ENCODE data around the gene ALDH1B1. TPM values are rescaled to one million over a fixed set of nuclear protein-coding genes. Genes with fewer than 3 reads are reported as not detected.
A peak's percentile ranks its signal among the peaks of the same experiment; 100 is the strongest.

Gene ALDH1B1
- total and polyA plus RNA-seq, 2 of the 13 experiments (the other 11 are each of a cell fraction or from before 2014, with no cell fraction given), result 45.1 to 125 TPM

DNA sequence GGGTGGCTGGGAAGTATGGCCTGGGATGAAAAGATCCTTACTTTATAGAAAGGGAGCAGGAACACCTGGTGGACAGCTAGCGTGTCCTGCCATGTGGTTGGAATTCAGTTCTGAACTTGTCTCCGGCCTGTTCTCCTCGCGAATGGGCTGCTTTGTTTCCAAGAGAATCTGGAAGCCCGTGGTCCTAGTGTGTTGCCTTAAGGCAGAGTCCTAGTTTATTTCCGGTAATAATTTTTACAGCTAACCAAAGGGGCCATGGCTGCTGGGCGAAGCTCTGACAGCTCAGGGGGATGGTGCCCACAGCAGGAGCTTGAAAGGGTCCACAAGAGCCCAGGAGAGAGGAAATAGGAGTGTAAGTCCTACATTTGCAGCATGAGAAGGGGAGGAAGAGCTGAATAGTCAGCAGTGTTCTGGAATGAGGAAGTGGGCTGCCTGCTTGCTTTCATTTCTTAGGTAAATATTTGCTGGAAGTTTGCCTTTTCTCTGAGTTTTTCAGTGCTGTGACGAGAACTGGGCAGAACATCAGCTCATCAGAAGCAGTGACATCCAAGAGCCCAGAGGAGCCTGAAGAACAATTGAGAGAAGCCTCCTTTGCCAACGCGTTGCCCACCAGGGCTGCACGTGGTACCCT is 44.8 kb downstream of the ALDH1B1 start (continued):
- peak; percentile 92; the same call in 1 of the 2 replicates for TF ChIP-seq ZNF292 (CRISPR knock-in tag; IDR thresholded peaks at IDR 0.05; ENCODE audit: borderline replicate concordance, low read depth)
- 0 out of 2 replicates have a peak, but pooled peaks have one; percentile 14 for TF ChIP-seq ZNF205 (CRISPR knock-in tag; IDR thresholded peaks at IDR 0.05)
- TF ChIP-seq SMC3 (IDR thresholded peaks at IDR 0.05; ENCODE audit: low read length), result no peak; the same call in 1 of the 2 replicates
- TF ChIP-seq, protein P1, sequence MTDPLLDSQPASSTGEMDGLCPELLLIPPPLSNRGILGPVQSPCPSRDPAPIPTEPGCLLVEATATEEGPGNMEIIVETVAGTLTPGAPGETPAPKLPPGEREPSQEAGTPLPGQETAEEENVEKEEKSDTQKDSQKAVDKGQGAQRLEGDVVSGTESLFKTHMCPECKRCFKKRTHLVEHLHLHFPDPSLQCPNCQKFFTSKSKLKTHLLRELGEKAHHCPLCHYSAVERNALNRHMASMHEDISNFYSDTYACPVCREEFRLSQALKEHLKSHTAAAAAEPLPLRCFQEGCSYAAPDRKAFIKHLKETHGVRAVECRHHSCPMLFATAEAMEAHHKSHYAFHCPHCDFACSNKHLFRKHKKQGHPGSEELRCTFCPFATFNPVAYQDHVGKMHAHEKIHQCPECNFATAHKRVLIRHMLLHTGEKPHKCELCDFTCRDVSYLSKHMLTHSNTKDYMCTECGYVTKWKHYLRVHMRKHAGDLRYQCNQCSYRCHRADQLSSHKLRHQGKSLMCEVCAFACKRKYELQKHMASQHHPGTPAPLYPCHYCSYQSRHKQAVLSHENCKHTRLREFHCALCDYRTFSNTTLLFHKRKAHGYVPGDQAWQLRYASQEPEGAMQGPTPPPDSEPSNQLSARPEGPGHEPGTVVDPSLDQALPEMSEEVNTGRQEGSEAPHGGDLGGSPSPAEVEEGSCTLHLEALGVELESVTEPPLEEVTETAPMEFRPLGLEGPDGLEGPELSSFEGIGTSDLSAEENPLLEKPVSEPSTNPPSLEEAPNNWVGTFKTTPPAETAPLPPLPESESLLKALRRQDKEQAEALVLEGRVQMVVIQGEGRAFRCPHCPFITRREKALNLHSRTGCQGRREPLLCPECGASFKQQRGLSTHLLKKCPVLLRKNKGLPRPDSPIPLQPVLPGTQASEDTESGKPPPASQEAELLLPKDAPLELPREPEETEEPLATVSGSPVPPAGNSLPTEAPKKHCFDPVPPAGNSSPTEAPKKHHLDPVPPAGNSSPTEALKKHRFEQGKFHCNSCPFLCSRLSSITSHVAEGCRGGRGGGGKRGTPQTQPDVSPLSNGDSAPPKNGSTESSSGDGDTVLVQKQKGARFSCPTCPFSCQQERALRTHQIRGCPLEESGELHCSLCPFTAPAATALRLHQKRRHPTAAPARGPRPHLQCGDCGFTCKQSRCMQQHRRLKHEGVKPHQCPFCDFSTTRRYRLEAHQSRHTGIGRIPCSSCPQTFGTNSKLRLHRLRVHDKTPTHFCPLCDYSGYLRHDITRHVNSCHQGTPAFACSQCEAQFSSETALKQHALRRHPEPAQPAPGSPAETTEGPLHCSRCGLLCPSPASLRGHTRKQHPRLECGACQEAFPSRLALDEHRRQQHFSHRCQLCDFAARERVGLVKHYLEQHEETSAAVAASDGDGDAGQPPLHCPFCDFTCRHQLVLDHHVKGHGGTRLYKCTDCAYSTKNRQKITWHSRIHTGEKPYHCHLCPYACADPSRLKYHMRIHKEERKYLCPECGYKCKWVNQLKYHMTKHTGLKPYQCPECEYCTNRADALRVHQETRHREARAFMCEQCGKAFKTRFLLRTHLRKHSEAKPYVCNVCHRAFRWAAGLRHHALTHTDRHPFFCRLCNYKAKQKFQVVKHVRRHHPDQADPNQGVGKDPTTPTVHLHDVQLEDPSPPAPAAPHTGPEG (CRISPR knock-in tag; IDR thresholded peaks at IDR 0.05), result no peak
- TF ChIP-seq HIVEP1 (CRISPR knock-in tag; IDR thresholded peaks at IDR 0.05), result no peak
- TF ChIP-seq SPEN (CRISPR knock-in tag; IDR thresholded peaks at IDR 0.05; ENCODE audit: low read depth), result 0 out of 2 replicates have a peak, but pooled peaks have one; percentile 16
- TF ChIP-seq NR2F2 (IDR thresholded peaks at IDR 0.05; ENCODE audit: borderline replicate concordance, low read depth), result no peak
- no peak for TF ChIP-seq HDAC6 (IDR thresholded peaks at IDR 0.05; ENCODE audit: low read depth, low read length)
- peak; percentile 28; the same call in 1 of the 2 replicates for TF ChIP-seq ZNF350 (CRISPR knock-in tag; IDR thresholded peaks at IDR 0.05; ENCODE audit: borderline replicate concordance, low read depth)
- TF ChIP-seq NCOA2 (CRISPR knock-in tag; IDR thresholded peaks at IDR 0.05), result peak; percentile 65
- TF ChIP-seq ZNF501 (CRISPR knock-in tag; IDR thresholded peaks at IDR 0.05), result peak; percentile 86; the same call in 1 of the 2 replicates
- no peak for TF ChIP-seq TBX3 (IDR thresholded peaks at IDR 0.05; ENCODE audit: borderline replicate concordance)
- TF ChIP-seq NFE2L1 (CRISPR knock-in tag; IDR thresholded peaks at IDR 0.05; ENCODE audit: borderline replicate concordance), result no peak
- TF ChIP-seq ZNF558 (CRISPR knock-in tag; IDR thresholded peaks at IDR 0.05; ENCODE audit: borderline replicate concordance), result no peak
- TF ChIP-seq, protein P2, sequence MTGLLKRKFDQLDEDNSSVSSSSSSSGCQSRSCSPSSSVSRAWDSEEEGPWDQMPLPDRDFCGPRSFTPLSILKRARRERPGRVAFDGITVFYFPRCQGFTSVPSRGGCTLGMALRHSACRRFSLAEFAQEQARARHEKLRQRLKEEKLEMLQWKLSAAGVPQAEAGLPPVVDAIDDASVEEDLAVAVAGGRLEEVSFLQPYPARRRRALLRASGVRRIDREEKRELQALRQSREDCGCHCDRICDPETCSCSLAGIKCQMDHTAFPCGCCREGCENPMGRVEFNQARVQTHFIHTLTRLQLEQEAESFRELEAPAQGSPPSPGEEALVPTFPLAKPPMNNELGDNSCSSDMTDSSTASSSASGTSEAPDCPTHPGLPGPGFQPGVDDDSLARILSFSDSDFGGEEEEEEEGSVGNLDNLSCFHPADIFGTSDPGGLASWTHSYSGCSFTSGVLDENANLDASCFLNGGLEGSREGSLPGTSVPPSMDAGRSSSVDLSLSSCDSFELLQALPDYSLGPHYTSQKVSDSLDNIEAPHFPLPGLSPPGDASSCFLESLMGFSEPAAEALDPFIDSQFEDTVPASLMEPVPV (CRISPR knock-in tag; IDR thresholded peaks at IDR 0.05), result no peak
- no peak for TF ChIP-seq TBL1XR1 (IDR thresholded peaks at IDR 0.05; ENCODE audit: borderline replicate concordance, low read length, partially characterized antibody)
- TF ChIP-seq FOXP1 (IDR thresholded peaks at IDR 0.05), result no peak
- no peak for TF ChIP-seq FOXP1 (CRISPR knock-in tag; IDR thresholded peaks at IDR 0.05)
- TF ChIP-seq POGZ (CRISPR knock-in tag; IDR thresholded peaks at IDR 0.05), result 0 out of 2 replicates have a peak, but pooled peaks have one; percentile 51
- no peak for TF ChIP-seq KLF9 (CRISPR knock-in tag; IDR thresholded peaks at IDR 0.05; ENCODE audit: low read depth)
- TF ChIP-seq, protein P3, sequence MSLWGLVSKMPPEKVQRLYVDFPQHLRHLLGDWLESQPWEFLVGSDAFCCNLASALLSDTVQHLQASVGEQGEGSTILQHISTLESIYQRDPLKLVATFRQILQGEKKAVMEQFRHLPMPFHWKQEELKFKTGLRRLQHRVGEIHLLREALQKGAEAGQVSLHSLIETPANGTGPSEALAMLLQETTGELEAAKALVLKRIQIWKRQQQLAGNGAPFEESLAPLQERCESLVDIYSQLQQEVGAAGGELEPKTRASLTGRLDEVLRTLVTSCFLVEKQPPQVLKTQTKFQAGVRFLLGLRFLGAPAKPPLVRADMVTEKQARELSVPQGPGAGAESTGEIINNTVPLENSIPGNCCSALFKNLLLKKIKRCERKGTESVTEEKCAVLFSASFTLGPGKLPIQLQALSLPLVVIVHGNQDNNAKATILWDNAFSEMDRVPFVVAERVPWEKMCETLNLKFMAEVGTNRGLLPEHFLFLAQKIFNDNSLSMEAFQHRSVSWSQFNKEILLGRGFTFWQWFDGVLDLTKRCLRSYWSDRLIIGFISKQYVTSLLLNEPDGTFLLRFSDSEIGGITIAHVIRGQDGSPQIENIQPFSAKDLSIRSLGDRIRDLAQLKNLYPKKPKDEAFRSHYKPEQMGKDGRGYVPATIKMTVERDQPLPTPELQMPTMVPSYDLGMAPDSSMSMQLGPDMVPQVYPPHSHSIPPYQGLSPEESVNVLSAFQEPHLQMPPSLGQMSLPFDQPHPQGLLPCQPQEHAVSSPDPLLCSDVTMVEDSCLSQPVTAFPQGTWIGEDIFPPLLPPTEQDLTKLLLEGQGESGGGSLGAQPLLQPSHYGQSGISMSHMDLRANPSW (CRISPR knock-in tag; IDR thresholded peaks at IDR 0.05; ENCODE audit: borderline replicate concordance), result peak; percentile 69; the same call in 1 of the 2 replicates

All from HepG2 (cell line).